GM12878 (cell line): ENCODE measurements around the gene NELFB. TPM values are rescaled to one million over a fixed set of nuclear protein-coding genes. Genes with fewer than 3 reads are reported as not detected.

Experiments used
- ATAC-seq: fragments of 200-7000 bp; cut with Tn5 transposase; 3 replicates; pipeline ENCODE4 v1.9.1; 2020; ENCODE audit warnings: mild to moderate bottlenecking, moderate library complexity
- BruUV-seq: library from RNA; stranded (reverse); fragments of 400-500 nt; replicated peaks from 2 replicates; lab custom pipeline; 2021; lab: Mats Ljungman, UMichigan
- CTCF ChIA-PET: fragments of 300-600 bp; sonication (Branson Sonifier 250); formaldehyde crosslinking; extraction: SDS; loops from one replicate; lab custom pipeline; 2021; ENCODE audit warnings: inconsistent platforms; lab: Yijun Ruan, JAX
- POLR2A ChIA-PET: fragments of 350-600 bp; formaldehyde crosslinking; extraction: SDS; loops from one replicate; lab custom pipeline; 2021; ENCODE audit warnings: inconsistent platforms; lab: Charles Lee
- RAD21 ChIA-PET: fragments of 300-600 bp; sonication (Branson Sonifier 250); formaldehyde crosslinking; loops from one replicate; lab custom pipeline; 2023; ENCODE audit warnings: antibody characterized with exemption; ENCODE audit not compliant: unreplicated experiment; lab: Charles Lee
- SMC1A ChIA-PET: fragments of 300-600 bp; sonication (Branson Sonifier 250); formaldehyde crosslinking; loops from one replicate; lab custom pipeline; 2023; ENCODE audit not compliant: unreplicated experiment, uncharacterized antibody; lab: Charles Lee
- DNase-seq: peaks from one replicate; pipeline ENCODE4 v3.0.0-alpha.2; 2011; ENCODE audit warnings: low read depth, low spot score
- FAIRE-seq: peaks from 3 replicates; lab custom pipeline; 2011; peaks lifted over from hg19 to GRCh38; lab: Jason Lieb, UNC
- H2AFZ ChIP-seq: 2 replicates; pipeline ENCODE4 v1.6.0; 2011; ENCODE audit warnings: low read depth, low read length, control low read depth; ENCODE audit not compliant: control insufficient read depth
- H3K27ac ChIP-seq: 2 replicates; pipeline ENCODE4 v1.5.1; 2011; ENCODE audit warnings: control low read depth; ENCODE audit not compliant: control insufficient read depth, insufficient read depth
- H3K27me3 ChIP-seq, 2 experiments: replicated peaks in 1 of 2; 2 replicates each; pipeline versions ENCODE4 v1.6.0 to v1.6.1; 2011; ENCODE audit warnings: low read length in 1 of 2; ENCODE audit not compliant: control insufficient read depth in 2 of 2, insufficient read depth in 2 of 2
- H3K36me3 ChIP-seq, 2 experiments: 2 replicates each; pipeline ENCODE4 v1.5.1; 2011; ENCODE audit warnings: low read length in 1 of 2; ENCODE audit not compliant: control insufficient read depth in 2 of 2, insufficient read depth in 2 of 2
- H3K4me1 ChIP-seq: 2 replicates; pipeline ENCODE4 v1.6.1; 2011; ENCODE audit warnings: mild to moderate bottlenecking, low read length, moderate library complexity, mixed read lengths; ENCODE audit not compliant: control insufficient read depth, insufficient read depth
- H3K4me2 ChIP-seq: 2 replicates; pipeline ENCODE4 v1.6.0; 2011; ENCODE audit warnings: control low read depth; ENCODE audit not compliant: control insufficient read depth, insufficient read depth
- H3K4me3 ChIP-seq: fragments of 200-600 bp; sonication (generic); 2 replicates; pipeline ENCODE4 v1.5.1; 2016
- H3K79me2 ChIP-seq: 2 replicates; pipeline ENCODE4 v1.6.0; 2011; ENCODE audit warnings: low read length; ENCODE audit not compliant: control insufficient read depth, insufficient read depth
- H3K9ac ChIP-seq: 2 replicates; pipeline ENCODE4 v1.8.0; 2011; ENCODE audit warnings: low read length, control low read depth, mixed read lengths; ENCODE audit not compliant: control insufficient read depth, insufficient read depth
- H3K9me3 ChIP-seq: replicated peaks from 3 replicates; pipeline ENCODE4 v1.5.1; 2011; ENCODE audit warnings: mild to moderate bottlenecking, low read length; ENCODE audit not compliant: control insufficient read depth, insufficient read depth
- H4K20me1 ChIP-seq: 2 replicates; pipeline ENCODE4 v1.6.0; 2011; ENCODE audit not compliant: control insufficient read depth, insufficient read depth
- EGR1 ChIP-seq, 2 experiments: IDR thresholded peaks; 1 replicate in 1 of 2; 2 replicates in 1 of 2; pipeline ENCODE4 v1.6.1; 2011 to 2012; ENCODE audit warnings: low read depth in 2 of 2, low read length in 2 of 2, borderline replicate concordance in 1 of 2, mild to moderate bottlenecking in 1 of 2, moderate library complexity in 1 of 2
- NFXL1 ChIP-seq: fragments of 450-650 bp; IDR thresholded peaks from 2 replicates; pipeline ENCODE4 v1.6.1; 2017; ENCODE audit warnings: antibody characterized with exemption, mild to moderate bottlenecking, borderline replicate concordance
- NRF1 ChIP-seq: conservative IDR thresholded peaks from 2 replicates; pipeline ENCODE4 v1.6.1; 2011; ENCODE audit warnings: mild to moderate bottlenecking, low read depth, low read length, improper control_type of control experiment
- WGBS: methylation state at CpG from one replicate; pipeline ENCODE4 v1.1.6; 2016; ENCODE audit warnings: low lambda C conversion rate; ENCODE audit not compliant: insufficient replicate concordance, insufficient coverage; ENCODE audit errors: missing lambda C conversion rate; 5-methylcytosine and 5-hydroxymethylcytosine counted together
- in situ Hi-C: fragments of 300-500 bp; cut with MboI; formaldehyde crosslinking; loops from 9 replicates; pipeline ENCODE4 v1.14.3; 2018; ENCODE audit warnings: mixed read lengths
- intact Hi-C: fragments of 100-400 bp; cut with micrococcal nuclease; formaldehyde crosslinking; loops from one replicate; pipeline ENCODE4 v1.14.2; 2022; ENCODE audit not compliant: unreplicated experiment
- polyA plus RNA-seq, 11 experiments: library from polyadenylated mRNA; depleted of rRNA in 4 of 11; unstranded in 6 of 11; stranded (reverse) in 5 of 11; fragments of >200 nt; fragmentation: Nextera tagmentation in 4 of 11; fragmentation: Illumina TruSeq in 1 of 11; extraction: Ambion mirVana in 4 of 11; extraction: Trizol in 1 of 11; gene quantifications; 1 replicate in 1 of 11; 2 replicates in 10 of 11; pipeline versions ENCODE4 v1.2.1 to v1.2.3, GENCODE V29; 2011 to 2016; ENCODE audit warnings: inconsistent platforms in 2 of 11, missing spikeins in 2 of 11, low read depth in 1 of 11
- total RNA-seq, 4 experiments: library from RNA; depleted of rRNA in 3 of 4; stranded (reverse); fragments of >200 nt in 3 of 4; fragmentation: Illumina TruSeq in 1 of 4; extraction: Trizol in 1 of 4; gene quantifications; 2 replicates each; pipeline versions ENCODE4 v1.2.1 to v1.2.3, GENCODE V29; 2013 to 2021
- TF ChIP-seq, protein P1 (sequence below): IDR thresholded peaks from 2 replicates; pipeline ENCODE4 v1.6.1; 2011; ENCODE audit warnings: low read depth, low read length, improper control_type of control experiment, borderline replicate concordance
- TF ChIP-seq, protein P2 (sequence below): fragments of 450-650 bp; IDR thresholded peaks from 2 replicates; pipeline ENCODE4 v1.6.1; 2014; ENCODE audit warnings: mild to moderate bottlenecking

The NELFB gene
- total and polyA plus RNA-seq, 10 of the 15 experiments (the other 5 are each of a cell fraction or from before 2014, with no cell fraction given) = 0.19 to 63.4 (median 30.9) TPM

DNA sequence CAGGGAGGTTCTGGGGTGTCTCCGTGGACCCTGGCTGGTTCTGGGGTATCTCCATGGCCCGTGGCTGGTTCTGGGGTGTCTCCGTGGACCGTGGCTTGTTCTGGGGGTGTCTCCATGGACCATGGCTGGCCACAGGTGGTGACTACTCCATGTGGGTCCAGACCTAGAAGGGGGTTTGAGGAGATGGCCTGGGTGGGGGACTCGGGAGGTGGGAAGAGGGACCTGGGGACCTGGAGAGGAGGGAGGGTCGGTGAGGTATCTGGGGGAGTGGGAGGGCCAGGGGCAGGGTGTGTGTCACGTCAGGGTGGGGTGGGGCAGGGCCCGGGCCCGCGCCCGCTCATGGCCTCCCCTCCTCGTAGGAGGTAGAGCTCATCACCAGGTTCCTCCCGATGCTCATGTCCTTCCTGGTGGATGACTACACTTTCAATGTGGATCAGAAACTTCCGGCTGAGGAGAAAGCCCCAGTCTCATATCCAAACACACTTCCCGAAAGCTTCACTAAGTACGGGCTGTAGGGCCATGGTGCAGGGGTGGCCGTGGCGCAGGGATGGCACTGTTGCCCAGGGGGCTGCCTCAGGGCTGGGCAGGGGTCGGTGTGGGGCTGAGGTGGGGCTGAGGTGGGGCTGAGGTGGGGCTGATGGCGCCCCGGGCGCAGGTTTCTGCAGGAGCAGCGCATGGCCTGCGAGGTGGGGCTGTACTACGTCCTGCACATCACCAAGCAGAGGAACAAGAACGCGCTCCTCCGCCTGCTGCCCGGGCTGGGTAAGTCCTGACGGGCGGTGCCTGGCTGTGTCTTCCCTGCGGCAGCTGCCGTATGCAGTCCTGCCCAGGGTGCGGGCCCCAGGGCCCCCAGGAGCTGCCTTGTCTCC is 11.7 kb downstream of the NELFB start:
- Histone ChIP-seq H4K20me1 (no peaks in the 10 kb centered on the region), H3K4me2 (peak overlapping the region; percentile 3; the same call in 1 of the 2 replicates), H3K4me3 (no peak overlapping the region), H3K4me1 (peaks cover 17% of the 10 kb centered on the region), H3K27me3 (no peaks in the 10 kb centered on the region), H3K36me3 (peaks cover 6 to 16% of the 10 kb centered on the region in 2 experiments; a peak in 3 of 4 replicates), H2AFZ (no peak overlapping the region), H3K9ac (no peak overlapping the region), H3K9me3 (no peaks in the 10 kb centered on the region), H3K27ac (no peak overlapping the region), H3K79me2 (0 out of 2 replicates have a peak, but pooled peaks cover 2% of the 10 kb centered on the region)
- BruUV-seq = no TSS peak
- SMC1A ChIA-PET = no interaction called here
- POLR2A ChIA-PET = interaction anchor here (0.6 to 2.4 kb wide), 8 partner anchors 11 to 548 kb away, joined by 3 to 13 read pairs (median 4); partner anchors contain the start of genes NELFB, NRARP, TOR4A and TUBB4B
- FAIRE-seq (no peak), ATAC-seq (no peak), DNase-seq (no peak)
- 91% methylated on average over 21 of the region's 34 CpGs for WGBS
- in situ Hi-C loops = no loop called here
- intact Hi-C loops = no loop called here
- RAD21 ChIA-PET = interaction anchor here (1.2 to 1.9 kb wide), 2 partner anchors 11 to 30 kb away, joined by 4 to 5 read pairs; partner anchors contain the start of gene TOR4A
- no peak for TF ChIP-seq EGR1 (IDR thresholded peaks at IDR 0.05; ENCODE audit: borderline replicate concordance in 1 of 2, low read depth in 2 of 2, low read length in 2 of 2)
- no peak for TF ChIP-seq NFXL1
- TF ChIP-seq NRF1 = no peak
- TF ChIP-seq, protein P1, sequence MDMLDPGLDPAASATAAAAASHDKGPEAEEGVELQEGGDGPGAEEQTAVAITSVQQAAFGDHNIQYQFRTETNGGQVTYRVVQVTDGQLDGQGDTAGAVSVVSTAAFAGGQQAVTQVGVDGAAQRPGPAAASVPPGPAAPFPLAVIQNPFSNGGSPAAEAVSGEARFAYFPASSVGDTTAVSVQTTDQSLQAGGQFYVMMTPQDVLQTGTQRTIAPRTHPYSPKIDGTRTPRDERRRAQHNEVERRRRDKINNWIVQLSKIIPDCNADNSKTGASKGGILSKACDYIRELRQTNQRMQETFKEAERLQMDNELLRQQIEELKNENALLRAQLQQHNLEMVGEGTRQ = no peak
- TF ChIP-seq, protein P2, sequence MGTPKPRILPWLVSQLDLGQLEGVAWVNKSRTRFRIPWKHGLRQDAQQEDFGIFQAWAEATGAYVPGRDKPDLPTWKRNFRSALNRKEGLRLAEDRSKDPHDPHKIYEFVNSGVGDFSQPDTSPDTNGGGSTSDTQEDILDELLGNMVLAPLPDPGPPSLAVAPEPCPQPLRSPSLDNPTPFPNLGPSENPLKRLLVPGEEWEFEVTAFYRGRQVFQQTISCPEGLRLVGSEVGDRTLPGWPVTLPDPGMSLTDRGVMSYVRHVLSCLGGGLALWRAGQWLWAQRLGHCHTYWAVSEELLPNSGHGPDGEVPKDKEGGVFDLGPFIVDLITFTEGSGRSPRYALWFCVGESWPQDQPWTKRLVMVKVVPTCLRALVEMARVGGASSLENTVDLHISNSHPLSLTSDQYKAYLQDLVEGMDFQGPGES = no peak
- CTCF ChIA-PET = interaction anchor here (2.6 kb wide), 1 partner anchor 30 kb away, joined by 11 read pairs; no protein-coding TSS in a partner anchor
